Hematopoietic multipotent progenitor cell treated with erythropoietin and hydrocortisone succinate and interleukin-3 and kit ligand, for 8 days (in vitro differentiated cells): Measurements from ENCODE around the gene SIK1.
"Not testable (repeated sequence)": the region's sequence is repeated elsewhere in the genome, so short reads cannot be mapped to it uniquely, and the experiment has no call there.

ENCODE experiments used
- DNase-seq: peaks from one replicate; pipeline ENCODE4 v3.0.0-alpha.2; 2015

SIK1 gene

DNA sequence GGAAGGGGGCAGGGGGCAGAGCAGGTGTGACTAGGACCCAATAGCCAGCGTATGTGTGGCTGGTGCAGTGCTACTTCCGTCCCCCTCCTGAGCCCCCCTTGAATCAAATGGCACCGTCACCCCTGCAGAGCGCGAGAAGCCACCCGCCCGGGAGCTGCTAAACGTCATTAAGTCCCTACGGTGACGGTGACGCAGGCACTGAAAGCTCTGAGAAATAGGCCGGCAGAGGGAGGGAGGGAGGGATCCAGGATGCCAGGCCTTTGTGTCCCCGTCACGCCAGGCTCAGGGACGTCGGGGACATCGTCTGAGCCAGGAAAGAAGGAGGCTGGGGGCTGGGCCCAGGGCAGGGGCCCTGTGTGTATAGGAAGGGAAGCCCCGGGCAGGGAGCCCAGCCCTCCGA lies 43.6 kb downstream of the SIK1 start:
- not testable (repeated sequence) for DNase-seq

GRCh38 chr21:43382902-43383301 lies 44.0 kb downstream of the SIK1 start:
- DNase-seq, result not testable (repeated sequence)

DNA sequence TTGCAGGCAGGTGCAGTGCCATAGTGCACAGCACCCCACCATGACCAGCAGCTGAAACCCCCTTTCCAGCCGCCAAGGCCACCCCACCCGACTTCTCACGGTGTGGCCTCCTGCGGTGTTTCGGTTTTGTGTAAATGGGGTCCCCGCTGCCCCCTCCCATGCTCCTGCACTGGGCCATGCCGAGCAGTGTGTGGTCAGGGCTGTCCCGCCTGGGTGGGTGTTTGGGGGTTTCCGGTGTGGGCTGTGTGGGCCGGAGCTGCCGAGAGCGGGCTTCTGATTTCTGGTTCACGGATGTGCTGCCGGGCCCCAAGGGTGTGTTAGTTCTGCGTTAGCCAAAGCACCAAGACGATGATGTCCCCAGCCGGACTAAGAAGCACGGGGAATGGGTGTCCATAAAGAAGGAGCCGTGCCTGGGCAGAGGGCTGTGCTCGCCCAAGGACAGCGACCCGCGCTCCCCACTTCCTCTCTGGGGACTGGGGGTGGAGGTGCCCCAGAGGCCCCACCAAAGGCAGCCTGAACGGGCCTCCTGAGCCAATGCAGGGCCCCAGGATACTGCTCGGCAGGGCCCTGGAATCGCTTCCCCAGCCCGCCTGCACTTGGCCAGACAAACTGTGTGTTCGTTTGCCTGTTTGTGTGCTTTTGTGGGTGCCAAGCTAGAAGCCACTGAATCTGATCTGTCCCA lies 45.9 kb downstream of the SIK1 start:
- DNase-seq, result not testable (repeated sequence)

DNA sequence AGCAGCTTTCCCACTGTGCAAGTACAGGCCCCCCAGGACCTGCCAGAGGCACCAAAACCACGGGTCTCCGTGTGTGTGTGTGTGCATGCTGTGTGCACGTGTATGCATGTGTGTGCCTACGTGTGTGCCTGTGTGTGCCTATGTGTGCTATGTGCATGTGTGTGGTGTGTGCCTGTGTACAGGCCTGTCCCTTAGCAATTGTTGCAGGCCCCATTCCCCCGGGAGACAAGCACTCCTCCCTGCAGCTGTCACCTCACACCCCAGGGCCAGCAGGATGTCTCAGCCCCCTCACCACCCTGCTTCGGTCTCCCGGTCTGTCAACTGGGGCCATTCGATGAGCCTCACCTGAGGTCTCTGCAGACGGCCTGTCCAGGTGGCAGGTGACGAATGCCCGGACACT lies 46.6 kb downstream of the SIK1 start:
- DNase-seq, result not testable (repeated sequence)

- DNase-seq, result not testable (repeated sequence)
These were observed 47.3 kb downstream of the SIK1 start for GRCh38 chr21:43379626-43380122.

DNA sequence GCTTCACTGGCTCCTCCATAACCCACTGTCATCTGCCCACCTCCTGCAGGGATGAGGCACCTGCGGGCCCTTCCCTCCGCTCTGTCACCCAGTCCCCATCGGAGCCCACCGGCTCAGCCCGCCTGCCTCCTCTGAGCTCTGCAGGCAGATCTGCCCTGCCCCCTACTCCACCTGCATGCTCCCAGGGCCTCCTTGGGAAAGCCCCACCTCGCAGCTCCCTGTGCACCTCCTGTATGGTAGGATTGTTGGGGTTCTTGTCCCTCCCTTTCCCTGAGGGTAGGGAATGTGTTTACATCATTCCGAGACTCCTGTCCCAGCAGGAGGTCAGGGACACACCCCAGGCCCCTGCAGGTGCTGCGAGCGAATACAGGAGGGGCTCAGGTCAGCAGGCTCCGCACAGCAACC lies 50.5 kb downstream of the SIK1 start:
- no peak for DNase-seq

DNA sequence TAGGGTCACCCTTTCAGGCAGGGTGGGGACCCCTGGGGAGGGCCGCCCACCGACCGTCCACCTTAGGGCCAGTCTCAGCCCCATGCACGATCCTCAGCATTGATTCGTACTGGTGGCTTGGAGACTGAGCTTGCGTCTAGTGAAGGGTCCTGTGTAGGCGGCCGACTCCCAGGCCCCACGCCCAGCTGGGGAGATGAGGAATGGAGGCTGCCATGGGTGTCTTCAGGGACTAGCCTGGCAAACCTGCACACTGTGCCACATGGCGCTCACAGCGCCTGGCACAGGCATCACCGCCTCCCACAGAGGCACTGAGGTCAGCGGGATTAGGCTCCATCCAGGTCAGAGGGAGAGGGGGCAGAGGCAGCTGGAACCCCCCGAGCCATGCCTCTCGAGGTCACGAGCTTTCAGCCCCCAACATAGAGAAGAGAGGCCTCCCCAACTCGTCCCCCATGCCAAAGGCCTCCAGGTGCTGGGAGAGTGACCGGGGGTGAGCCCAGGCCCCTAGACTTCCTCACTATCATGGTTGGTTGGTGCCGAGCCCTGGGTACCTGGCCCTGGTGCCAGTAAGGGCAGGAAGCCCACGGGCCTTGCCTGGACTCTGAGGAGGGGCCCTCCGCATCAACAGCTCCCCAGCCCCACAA lies 51.0 kb downstream of the SIK1 start:
- no peak for DNase-seq

DNA sequence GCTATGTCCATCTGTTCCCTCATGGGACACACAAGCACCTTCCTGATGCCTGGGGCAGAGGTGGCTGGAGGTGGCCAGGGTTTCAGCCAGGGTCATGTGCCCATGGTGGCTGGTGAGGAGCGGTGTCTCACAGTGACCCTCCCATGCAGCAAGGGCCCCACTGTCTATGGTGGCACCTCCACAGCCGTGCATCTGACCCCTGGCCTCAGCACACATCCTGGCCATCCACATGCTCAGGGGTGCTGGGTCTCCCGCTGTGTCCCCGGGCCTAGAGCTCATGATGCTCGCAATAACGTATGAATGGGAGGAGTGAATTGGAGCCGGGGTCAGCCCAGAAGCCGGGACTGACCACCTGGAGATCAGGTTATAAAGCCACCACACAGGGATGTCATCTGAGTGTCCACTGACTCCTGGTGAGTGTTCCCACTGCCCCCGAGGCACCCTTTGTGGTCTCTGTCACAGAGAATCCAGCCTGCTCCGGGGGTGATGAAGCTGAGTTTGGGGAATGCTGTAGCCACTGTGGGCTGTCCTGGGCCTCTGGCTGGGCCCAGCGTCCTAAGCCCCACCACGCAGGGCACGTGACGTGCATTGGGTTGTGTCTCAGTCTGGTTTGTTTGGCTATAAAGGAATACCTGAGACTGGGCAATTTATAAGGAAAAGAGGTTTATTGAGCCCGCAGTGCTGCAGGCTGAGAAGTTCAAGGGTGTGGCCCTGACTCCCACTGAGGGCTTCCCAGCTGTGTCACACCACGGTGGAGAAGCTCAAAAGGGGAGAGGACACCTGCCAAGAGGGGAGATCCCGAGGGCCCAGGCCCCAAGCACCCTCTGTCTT lies 51.7 kb downstream of the SIK1 start:
- DNase-seq, result no peak

DNA sequence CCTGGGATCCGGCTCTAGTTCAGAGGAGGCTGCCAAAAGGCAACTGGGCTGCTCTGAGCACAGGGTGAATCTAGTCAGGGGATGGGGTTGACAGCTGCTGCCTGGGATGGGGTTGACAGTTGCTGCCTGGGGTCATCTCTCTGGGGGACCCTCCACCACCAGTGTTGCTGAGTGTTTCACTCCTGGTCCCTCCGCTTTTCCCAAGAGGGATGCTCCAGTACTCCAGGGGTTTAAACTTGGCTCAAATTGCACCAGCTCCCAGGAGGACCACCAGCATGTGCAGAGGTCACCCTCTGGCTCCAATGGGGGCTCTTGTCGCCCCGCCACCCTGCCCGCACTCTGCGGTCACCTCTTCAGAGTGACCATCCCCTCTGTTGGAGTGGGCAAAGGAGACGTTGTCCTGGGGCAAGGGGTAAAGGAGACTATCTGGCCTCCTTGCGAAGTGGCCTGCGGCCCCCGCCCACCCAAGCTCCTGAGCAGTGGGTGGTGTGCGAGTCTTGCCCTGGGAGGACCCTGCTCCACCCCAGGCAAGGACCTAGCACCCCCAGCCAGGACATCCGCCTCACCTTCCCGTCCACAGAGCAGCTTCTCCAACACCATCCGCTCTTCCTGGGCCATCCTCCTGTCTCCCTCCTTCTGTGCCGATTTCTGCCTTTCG lies 52.6 kb downstream of the SIK1 start:
- no peak for DNase-seq

GRCh38 chr21:43373362-43374227 lies 53.3 kb downstream of the SIK1 start:
- no peak for DNase-seq

- no peak for DNase-seq
These were observed 54.1 kb downstream of the SIK1 start for GRCh38 chr21:43372663-43373361.

- no peak for DNase-seq
These were observed 55.1 kb downstream of the SIK1 start for GRCh38 chr21:43371786-43372185.

DNA sequence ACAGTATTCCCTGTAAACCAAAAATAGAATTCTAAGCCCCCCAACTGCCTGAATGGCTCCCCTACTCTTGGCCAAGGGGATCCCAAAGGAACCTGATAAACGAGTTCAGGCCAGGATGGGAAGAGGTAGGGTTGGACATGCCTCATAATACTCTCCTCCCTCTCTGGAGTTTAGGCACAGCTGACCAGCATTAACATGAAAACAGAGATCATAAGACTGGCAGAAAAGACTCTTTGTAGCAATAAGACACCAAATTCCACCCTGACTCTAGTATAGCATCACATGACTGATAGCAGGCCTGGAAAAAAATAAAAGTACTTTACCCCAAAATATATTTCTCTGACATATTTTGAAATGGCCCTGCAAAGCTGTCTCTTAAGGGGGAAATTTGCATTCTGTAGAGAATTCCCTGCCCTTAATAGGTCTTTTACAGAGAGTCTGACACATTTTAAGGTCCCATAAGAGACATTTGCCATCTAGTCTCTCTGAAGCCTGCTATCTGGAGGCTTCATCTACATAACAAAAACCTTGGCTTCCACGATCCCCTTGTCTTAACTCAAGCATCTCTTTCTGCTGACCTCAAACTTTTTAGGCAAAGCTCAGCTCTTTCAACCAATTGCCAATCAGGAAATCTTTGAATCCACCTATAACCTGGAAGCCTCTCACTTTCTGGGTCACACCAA lies 55.9 kb downstream of the SIK1 start:
- no peak for DNase-seq

DNA sequence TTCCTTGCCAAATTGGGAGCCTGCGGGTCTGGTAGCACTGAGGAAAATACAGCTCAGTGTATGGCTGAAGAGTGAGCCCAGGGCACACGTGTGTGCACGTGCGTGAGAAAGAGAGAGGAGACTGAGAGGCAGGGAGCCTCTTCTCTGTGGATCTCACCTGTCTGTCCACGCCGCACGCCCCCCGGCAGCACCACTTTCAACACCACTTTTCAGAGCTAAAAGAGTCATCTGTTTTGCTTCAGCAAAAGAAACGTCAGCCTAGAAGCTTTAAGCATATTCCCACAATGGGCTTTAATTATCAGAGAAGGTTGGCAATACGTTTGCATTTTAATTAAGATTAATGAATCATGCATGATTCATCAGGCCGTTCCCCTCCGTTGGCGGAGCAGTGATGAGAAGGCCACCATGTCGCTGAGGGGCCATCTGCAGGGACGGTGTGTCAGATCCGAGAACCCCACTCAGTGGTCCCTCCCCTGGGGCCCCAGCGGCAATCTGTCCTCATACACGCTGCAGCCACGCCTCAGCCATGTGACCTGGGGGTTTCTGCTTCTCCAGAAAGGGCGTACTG lies 56.8 kb downstream of the SIK1 start:
- no peak for DNase-seq

DNA sequence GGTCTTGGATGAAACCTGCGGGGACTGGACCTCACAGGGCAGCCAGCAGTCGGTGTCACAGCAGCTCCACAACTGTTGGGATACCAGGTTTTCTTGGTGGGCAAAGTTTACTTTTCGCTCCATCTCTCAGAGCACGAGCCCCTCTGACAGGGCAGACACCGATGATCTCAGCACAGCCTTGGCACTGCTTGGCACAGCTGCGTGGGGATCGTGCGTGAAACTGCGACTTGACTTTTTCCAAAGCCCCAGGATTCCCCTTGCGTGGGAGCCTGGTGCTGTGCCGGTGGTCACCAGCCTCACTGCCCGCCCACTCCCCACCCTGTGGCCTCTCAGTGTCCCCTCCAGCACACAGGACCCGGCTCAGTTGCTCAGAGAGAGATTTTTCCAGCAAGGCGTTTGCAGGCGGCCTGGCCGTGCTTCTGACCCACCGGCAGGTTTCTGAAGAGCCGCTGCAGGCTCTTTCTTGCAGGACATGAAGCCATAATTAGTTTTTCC lies 57.3 kb downstream of the SIK1 start:
- no peak for DNase-seq

DNA sequence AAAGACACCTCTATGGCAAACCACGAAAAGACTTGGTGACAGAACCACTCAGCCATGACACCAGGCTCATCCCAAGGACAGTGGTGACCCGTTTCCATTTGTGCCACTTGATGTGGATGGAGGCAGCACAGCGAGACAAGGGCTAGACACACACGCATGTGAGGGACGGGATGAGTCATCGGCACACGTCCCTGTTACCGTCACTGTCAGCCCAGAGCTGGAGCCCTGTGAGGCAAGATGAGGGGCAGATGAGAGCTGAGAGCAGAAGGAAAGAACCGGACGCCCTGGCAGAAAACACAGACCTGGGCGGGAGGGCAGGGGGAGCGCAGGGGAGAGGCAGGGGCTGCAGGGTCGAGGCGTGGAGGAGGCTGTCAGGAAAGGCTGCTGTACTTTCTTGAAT lies 57.8 kb downstream of the SIK1 start:
- no peak for DNase-seq

GRCh38 chr21:43368685-43369084 lies 58.2 kb downstream of the SIK1 start:
- no peak for DNase-seq

GRCh38 chr21:43367859-43368258 lies 59.1 kb downstream of the SIK1 start:
- DNase-seq, result no peak

DNA sequence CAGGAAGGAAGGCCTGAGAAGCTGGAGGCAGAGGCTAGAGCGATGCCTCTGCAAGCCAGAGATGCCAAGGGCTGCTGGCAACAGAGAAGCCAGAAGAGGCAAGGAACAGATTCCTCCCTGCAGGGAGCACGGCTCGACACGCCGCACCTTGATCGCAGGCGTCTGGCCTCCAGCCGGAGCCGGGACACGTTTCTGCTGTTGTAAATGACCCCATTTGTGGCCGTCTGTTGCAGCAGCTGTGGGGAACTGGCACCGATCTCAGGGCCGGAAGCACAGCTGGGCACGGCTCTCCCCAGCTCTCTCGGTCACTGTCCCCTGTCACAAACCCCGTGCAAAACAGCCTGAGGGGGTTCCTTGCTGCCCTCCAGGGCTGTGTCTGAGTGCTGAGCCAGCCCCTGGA lies 59.6 kb downstream of the SIK1 start:
- DNase-seq, result no peak

GRCh38 chr21:43366656-43367055 lies 60.3 kb downstream of the SIK1 start:
- no peak for DNase-seq
